IMR-90 (cell line): ENCODE results near the gene GHR.

Experiments used
- BHLHE40 ChIP-seq: fragments of 150-350 bp; IDR thresholded peaks from 2 replicates; pipeline ENCODE4 v1.6.1; 2016; ENCODE audit warnings: mild to moderate bottlenecking, low read depth, low read length
- CTCF ChIP-seq: conservative IDR thresholded peaks from 2 replicates; pipeline ENCODE4 v1.5.1; 2012; ENCODE audit warnings: mild to moderate bottlenecking, low read depth, low read length, improper control_type of control experiment
- RAD21 ChIP-seq: IDR thresholded peaks from 2 replicates; pipeline ENCODE4 v1.6.1; 2012; ENCODE audit warnings: low read length, improper control_type of control experiment

- TF ChIP-seq CTCF, result no peak
- TF ChIP-seq RAD21, result no peak
- no peak for TF ChIP-seq BHLHE40
Observed at GRCh38 chr5:42522783-42523182, 99.5 kb downstream of the GHR start.
